NCI-H2081 treated with DMSO at 0.1 percent for 48 hours (cell line): ENCODE data around the gene PDE9A.

Experiments used
- DNase-seq: peaks from one replicate; lab custom pipeline; 2025; lab: John Stamatoyannopoulos, UW

The PDE9A gene

DNA sequence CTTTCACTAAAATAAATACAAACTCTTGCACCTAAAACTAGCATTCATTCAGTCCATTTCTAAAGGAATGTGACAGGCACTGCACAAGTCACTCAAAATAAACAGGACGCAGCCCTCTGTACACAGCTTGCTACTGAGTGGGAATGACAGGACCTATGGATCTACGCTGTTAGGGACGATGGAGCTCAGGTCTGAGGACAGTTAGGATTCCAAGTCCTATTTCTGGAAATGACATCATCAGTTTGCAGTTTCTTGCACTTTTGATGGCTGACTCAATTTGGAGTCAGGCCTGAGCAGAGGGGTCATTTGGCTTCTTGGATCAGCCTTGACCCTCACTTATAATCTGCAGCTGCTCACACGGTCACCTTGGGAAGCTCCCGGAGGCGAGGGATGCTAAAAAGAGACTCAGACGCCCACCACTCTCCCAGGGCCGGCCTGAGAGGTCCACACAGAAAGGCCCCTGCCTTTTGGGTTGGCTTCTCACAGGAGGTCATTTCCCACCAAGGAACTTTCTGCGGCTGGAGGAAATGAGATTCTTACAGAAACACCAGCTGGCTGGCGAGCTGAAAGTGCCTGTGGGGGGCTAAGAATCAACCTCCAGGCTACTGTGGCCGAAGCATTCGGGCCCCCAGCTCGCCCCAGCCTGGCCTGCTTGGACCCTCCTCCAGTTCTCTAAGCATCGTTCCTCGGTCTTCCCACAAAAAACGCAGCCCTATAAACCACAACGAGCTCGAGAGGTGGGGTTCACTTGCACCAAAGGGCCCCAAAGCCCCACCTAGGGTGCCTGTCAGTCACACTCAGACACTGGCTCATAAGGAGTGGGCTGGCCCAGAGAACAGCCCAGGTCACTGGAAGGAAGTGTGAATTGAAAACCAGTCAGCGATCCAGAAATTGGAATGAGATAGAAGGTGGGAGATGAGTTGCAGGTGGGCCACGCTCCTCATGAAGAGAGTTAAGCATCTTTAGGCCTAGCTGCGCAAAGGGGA lies 8.9 kb upstream of the PDE9A start:
- DNase-seq: no peak

DNA sequence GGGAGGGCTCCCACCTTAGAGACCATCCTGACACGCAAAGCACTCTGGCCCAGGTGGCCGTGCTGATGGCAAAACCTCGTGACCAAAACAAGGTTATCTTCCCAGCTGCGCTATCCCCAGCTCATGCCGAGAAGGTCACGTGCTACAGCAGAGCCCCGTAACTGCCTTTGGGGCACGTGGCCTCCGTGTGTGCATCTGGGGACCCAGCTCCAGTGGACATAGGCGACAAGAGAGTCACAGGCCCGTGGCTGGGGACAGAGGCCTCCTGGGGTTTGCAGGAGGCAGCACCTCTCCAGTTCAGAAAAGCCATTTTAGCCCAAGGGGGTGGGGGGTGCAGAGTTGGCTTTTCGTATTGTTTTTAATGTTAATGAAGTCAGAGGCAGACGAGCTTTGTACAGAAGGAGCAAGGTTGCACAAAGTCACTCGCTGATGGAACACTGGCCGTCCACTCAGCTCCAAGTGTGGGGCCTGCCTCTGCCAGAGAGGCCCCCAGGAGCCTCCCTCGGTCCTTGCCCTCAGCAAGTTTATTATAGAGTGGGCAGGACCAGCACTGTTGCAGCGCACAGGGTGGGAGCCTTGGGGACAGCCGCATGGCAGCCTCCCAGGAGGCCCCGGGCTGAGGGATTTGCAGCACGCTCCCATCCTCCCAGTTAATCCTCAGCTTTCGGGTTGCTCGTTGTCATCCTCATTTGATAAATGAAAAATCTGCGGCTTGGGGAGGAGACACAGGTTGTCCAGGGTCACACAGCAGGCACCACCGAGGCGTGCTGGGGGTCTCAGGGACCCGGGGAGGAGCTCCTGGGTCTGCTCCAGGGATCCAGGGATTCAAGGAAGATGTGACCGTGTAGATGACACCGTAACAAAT lies 8.0 kb upstream of the PDE9A start:
- DNase-seq: no peak

GRCh38 chr21:42646076-42646825 lies 7.2 kb upstream of the PDE9A start:
- DNase-seq: no peak

GRCh38 chr21:42646836-42647235 lies 6.6 kb upstream of the PDE9A start:
- DNase-seq: no peak

- no peak for DNase-seq
These were observed 4.8 kb upstream of the PDE9A start for GRCh38 chr21:42648606-42649005.

- no peak for DNase-seq
These were observed 4.0 kb upstream of the PDE9A start for GRCh38 chr21:42649122-42650032.

- DNase-seq: no peak
These were observed 3.4 kb upstream of the PDE9A start for GRCh38 chr21:42650033-42650370.

DNA sequence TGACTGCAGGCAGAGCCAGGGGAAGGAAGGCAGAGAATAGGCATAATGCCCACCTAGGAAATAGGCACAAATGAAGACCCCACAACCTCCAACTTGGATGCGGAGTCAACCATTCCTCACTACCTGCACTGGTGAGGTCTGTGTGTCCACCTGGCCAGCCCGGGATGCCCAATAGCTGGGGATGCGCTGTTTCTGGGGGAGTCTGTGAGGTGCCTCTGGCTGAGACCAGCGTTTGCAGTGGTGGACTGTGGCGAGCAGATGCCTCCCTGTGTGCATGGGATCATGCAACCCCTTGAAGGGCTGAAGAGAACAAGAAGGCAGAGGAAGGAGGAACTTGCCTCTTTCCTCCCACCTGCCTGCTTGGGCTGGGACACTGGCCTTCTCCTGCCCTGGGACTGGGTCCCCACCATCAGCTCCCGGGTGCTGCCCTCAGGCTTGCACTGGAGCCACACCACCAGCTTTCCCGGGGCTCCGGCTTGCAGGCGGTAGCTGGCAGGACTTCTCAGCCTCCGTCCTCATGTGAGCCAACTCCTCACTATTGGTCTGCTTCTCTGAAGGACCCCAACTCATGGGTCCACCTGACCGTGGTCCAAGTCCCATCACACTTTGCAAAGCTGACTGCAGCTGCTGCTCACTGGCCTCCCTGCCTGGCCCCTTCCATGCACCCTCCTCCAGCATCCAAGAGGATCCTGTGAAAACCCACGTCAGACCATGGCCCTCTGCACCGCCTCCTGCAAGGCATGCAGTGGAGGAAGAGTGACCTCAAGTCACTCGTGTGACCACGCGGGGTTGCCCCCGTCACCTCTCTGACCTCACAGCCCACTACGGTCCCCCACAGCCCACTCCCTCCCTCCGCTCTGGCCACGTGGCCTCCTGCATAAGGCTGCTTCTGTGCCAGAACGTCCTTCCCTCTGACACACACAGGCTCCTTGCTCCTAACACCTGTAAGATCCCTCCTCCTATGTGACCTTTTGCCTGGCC lies 2.7 kb upstream of the PDE9A start:
- DNase-seq: no peak

GRCh38 chr21:42651515-42652401 lies 1.7 kb upstream of the PDE9A start:
- DNase-seq: no peak

DNA sequence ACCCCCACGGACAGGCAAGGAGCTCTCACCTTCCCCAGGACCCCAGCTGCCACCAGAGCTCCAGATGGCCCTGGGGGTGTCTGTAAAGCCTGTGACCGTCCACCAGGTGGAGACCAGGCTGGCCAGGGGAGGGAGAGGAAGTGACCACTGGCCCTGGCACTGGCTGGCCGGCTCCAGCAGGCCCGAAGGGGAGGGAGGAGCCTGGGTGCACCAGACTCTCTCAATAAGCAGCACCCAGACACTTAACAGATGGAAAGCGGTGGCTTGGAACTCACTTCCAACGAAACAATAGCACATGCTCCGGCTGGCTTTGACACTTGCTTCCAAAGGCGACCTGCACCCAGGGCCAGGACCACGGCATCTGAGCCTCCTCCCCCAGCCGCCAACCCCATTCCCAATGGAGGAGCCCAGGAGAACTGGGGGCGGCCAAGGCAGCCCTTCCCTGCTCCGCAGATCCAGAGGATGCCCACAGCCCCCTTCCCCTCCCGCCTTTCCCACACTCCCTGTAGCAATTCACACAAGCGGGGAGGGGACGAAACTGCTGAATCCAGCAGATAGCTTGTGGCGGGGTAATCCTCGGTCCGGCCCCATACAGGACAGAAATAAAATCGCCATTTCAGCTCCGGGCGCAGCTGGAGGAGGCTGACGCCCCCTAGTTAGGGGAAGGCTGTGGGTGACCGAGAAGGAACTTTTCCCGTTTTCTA lies 742 bp upstream of the PDE9A start:
- DNase-seq: no peak

- no peak for DNase-seq
These were observed 925 bp downstream of the PDE9A start for GRCh38 chr21:42654179-42654912.

- DNase-seq: no peak
These were observed 1.7 kb downstream of the PDE9A start for GRCh38 chr21:42654913-42655795.

- no peak for DNase-seq
These were observed 2.7 kb downstream of the PDE9A start for GRCh38 chr21:42655796-42656770.

GRCh38 chr21:42656872-42657271 lies 3.5 kb downstream of the PDE9A start:
- no peak for DNase-seq

DNA sequence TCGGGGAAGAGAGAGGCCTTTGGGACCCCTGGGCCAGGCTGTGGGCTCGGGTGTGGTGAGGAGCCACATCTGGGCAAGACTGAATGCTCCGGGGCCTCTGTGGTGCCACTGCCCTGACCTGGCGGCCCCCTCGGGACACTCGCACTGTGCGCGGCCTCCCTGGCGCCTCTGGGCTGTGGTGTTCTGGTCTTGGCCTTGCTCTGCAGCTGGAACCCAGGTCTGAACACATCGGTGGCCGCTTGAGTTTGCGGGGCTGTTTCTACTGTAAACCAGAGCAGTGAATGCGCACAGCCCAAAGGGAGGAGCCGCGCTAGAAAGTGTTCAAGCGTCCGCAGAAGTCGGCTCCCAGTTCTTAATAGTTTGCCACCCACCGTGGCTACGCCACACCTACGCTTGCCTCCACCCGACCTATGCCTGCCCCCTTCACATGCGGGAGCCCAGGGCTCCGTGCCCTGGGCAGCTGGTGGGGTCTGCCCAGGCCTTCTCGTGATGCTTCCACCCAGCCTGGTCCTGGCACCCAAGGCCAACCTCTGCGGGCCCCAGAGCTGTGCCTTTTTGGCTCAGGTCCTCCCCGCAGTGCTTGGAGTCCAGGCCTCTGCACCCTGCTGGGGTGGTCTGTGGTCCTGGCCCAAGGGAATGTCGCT lies 4.4 kb downstream of the PDE9A start:
- DNase-seq: no peak
